Stimulated activated CD8-positive, alpha-beta memory T cell treated with anti-CD3 and anti-CD28 coated beads, Interleukin-15, amount 100 ng/mL, for 48 hours (primary cell): ENCODE results near the gene ACSS1.
A peak's percentile ranks its signal among the peaks of the same experiment; 100 is the strongest.

Source experiments
- DNase-seq, 2 donors: peaks; one replicate each; pipeline ENCODE4 v3.0.0-alpha.2; 2020; ENCODE audit warnings: low read depth in 2 of 2

The ACSS1 gene

DNA sequence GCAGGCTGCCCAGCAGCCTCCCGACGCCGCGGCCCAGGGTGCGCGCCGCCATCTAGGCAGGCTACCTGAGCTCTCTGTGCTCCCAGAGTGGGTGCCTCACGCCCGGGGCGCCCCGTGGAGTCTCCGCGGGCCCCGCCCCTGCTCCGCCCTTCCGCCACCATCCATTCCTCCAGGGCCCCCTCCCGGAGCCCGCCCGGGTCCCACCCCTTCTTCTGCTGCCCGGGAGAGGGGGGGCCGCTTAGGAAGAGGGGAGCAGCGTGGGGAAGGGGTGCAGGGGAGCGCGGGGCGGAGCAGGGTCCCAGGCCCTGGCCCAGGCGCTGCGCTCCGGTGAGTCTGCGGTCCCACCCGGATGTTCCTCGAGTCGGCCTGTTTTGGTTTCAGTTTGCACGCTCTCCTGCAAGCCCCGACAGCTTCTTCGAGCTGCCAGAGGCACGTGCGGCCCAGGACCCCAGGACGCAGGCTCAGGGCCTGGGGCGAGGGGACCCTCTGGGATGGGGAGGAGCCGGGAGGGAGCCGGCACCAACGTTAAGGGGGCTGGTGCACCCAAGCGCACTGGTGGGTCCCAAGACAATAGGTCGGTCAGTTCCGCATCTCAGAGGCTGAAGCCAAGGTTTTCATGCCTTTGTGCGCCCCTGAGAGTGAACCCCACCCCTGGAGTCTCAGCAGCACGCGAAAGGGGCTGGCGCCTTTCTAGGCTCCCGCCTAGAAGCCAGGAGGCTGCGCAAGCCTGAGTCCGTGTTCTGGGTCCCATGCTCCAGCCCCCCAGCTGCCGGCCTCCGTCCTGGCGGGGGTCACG, at the start of gene ACSS1:
ACSS1 (minus strand) TSS at position 89 of the 796 bp plus-strand sequence; CDS start at position 52, 37 bp downstream.
- peak; percentile 41 to 46 for DNase-seq

DNA sequence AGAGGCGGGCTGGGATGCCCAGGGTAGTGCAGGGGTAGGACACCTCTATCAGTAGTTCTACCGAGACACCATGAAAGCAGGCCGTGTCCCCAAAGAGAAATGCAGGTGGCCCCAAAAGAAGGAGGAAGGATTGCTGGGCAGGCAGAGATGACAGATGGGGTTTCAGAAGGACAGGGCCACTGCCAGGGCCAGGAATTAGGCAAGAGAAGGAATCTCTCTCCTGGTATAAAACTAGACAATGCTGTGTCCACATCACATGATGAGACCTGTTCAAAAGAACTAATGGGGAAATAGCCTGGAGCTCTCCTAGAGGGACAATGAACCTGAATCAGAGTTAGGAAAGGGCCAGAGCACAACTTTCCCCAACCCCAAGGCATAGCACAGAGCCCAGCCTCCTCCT, 45.6 kb upstream of the ACSS1 start:
- DNase-seq: no peak

DNA sequence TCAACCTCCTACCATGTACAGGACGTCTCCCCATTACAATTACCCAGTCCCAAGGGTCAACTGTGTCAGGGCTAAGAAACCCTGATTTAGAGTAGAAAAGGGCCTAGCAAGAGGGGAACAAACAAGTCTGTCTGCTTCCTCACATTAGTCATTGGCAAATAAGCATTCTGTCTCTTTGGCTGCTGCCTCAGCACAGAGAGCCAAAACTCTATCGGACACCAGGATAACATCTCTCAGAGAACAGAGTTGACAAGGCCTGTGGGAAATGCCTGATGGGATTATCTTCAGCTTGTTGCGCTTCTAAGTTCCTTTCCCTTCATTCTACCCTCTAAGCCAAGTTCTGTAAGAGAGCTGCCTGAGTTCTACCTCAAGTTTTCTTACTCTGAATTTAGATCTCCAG, 43.0 kb upstream of the ACSS1 start:
- no peak for DNase-seq

DNA sequence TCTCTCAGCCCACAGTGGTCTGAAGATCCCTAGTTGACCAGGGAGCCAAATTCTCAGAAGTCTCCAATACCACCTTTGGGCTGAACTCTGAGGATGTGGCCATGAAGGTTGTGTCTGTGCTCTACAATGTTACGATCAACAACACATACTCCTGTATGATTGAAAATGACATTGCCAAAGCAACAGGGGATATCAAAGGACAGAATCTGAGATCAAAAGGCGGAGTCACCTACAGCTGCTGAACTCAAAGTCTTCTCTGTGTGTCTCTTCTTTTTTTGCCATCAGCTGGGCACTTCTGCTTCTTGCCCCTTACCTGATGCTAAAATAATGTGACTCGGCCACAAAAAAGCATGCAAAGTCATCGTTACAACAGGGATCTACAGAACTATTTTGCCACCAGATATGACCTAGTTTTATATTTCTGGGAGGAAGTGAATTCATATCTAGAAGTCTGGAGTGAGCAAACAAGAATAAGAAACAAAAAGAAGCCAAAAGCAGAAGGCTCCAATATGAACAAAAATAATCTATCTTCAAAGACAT, 41.7 kb upstream of the ACSS1 start:
- no peak for DNase-seq

DNA sequence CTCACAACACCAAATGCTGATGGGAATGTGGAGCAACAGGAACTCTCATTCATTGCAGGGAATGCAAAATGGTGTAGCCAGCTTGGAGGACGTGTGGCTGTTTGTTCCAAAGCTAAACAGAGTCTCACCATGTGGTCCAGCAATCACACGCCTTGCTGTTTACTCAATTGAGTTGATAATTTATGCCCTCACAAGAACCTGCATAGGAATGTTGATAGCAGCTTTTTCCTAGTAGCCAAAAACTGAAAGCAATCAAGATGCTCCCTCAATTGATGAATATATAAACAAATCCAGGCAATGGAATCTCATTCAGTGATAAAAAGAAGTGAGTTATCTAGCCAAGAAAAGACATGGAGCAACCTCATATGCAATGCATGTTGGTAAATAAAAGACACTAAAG, 39.6 kb upstream of the ACSS1 start:
- no peak for DNase-seq

DNA sequence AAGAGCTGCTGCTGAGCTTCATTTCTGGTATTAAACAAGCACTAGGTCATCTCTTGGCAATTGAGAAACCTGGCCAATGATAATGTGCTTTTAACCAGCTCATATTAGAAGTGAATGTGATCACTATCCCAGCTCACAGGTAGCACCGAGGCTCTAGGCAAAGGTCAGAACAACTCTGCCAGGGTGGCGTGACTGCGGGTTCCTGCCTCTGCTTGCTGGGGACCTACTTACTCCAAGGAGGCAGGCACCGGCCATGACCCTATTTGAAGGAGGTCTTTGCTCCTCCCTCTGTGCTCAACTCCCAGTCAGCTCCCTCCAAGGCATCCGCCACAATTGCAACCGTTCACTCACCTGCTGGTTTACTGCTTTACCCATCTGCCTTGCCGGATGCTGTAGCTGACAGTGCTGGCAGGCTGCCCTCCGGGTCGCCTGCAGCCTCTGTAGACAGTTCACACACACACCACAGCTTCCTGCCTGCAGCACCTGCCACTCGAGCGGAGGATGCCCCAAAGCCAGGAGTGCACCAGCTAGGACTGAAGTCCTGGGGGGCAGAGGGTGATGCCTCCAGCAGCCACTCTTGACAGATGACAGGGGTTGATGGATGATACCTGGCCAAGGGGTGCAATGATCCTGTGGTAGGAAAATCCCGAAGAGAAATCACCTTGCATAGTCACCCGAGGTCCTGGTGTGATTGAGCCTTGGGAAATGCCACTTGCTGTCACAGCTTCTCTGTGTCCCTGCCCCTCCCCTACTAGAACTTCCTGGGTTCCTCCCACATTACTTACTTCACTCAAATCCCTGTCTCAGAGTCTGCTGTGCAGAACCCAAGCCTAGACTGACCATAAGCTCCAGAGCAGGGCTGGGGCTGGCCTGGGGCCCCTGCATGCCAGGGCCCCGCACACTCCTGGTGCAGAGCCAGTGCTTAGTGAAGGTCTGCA, 32.8 kb upstream of the ACSS1 start:
- DNase-seq: peak; percentile 41 to 42

DNA sequence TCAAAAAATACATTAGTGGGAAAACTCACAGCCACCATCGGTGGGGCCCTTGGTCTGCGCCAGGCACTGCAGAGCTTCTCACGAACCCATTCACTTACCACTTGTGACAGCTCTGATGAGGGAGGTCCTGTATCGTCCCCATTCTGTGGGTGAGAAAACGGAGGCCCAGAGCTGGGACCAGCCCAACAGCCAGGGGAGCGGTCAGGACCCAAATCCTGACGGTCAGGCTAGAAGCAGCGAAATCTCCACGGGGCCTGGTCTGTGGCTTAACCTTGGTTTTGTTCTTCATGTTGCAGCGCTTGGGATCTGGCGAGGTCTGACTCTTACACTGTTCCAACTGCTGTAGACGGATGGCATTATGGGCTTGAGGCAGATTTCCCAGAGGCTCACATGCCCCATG, 31.7 kb upstream of the ACSS1 start:
- no peak for DNase-seq

DNA sequence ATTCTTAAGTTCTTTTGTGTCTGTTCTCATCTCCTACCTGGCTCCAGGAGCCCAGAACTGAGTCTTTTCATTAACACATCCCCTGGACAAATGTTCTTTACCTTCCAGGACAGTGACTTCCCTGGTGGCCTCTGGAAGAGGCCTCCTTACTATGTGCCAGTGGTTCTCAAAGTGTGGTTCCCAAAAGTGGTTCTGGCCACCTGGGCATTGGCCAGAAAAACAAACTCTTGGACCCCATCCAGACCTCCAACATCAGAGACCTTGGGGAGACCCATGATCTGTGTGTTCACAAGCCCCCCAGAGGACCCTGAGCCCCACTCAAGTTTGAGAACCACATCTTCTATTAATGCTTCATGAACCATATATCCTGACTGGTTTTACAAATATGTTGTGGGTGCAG, 31.2 kb upstream of the ACSS1 start:
- no peak for DNase-seq

DNA sequence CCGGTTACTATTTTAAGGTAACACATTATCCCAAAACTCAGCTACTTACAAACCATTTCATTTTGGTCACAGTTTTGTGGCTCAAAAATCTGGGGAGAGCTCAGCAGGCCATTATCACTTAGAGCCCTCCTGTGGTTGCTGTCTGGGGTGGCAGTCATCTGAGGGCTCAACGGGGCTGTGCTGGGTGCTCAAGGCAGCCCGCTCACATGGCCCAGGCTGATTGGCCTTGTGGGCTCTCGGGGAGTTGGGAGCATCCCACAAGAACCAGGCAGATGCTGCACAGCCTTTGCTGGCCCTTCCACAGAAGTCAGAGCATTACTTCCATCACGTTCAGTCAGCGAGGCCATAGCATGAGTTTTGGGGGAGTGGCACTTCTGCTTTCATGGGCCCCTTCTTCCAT, 30.3 kb upstream of the ACSS1 start:
- DNase-seq: no peak

DNA sequence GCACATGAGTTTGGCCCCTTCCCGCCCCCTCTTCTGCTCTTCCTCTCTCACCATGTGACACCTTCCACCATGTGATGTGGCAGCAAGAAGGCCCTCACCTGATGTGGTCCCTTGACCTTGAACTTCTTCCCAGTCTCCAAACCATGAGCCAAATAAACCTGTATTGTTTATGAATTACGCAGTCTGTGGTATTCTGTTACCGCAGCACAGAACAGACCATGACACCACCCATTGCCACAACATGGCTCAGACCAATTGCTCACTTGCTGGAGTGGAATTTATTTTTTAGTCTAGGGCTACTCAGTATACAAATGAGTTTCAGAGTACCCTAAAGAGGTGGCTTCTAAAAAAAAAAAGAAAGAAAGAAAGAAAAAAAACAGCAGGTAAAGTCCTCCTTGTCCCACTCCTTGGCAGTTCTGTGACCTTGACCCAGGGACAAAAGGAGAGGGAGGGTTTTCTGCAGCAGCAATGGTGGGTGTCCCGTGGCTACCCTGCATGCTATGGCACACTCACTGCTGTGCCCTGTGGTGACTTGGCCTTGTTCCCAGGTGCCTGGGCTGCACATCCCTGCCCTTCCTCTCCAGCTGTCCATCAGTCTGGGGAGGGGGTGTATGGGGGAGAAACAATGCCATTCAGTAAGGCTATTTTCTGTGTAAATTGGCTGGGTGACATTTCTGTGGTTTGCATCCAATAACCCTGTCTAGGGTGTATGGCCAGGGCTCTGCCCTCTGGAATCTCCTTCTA, 29.4 kb upstream of the ACSS1 start:
- no peak for DNase-seq

DNA sequence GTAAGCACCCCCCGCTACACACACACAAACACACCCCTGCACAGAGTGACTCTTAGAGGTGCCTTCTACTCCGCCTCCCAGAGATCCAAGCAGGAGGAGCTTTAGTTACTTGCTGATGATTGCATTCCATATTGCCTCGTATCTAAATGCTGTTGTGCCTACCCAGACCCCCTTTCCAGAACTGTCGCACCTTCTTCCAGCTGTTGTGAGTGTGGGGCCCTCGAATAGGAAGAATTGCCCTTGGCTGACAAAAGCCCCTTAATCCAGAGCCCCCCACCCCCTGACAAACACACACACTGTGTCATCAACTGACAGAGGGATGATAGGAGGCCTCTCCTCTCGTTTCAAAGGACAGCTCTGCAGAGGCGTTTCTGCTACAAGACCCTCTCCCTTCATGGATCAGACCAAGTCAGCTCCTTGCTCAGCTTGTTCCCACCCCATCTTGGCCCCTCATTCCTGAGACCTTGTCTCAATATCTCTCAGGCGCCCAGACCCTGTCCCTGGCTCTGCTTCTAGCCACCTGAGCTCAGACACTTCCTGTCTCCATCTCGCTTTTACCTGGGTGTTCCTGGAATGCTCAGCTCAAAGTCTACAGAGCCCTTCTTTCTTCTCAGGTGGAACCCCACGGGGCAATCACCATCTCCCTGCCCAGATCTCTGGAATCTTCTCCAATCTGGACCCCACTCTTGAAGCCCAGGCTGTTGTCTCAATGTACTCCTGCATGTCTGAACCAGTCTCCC, 28.0 kb upstream of the ACSS1 start:
- no peak for DNase-seq

DNA sequence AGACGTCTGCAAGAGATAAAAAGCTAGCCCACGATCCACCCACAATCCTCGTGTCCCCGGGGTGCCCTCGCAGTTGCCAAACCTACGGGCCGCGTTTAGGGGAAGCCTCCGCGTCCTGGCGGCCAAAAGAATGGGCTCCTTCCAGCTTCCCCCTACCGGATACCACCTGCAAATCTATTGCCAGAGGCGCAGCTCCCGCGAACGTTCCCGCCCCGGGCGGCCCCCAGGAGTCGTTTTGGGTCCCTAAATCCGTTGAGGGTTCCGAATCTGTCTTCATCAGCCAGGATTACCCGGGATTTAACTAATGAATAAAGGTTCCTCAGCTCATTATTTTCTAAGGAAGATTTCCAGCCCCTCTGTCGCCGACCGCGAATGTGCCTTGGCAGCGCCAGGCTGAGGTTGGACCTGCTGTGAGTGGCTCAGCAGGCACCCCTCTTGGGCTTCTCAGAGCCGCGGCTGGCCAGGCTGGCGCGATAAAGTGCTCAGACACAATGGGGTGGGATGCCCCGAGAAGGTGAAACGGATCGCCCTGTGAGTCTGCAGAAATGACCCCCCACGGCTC, 26.8 kb upstream of the ACSS1 start:
- no peak for DNase-seq

DNA sequence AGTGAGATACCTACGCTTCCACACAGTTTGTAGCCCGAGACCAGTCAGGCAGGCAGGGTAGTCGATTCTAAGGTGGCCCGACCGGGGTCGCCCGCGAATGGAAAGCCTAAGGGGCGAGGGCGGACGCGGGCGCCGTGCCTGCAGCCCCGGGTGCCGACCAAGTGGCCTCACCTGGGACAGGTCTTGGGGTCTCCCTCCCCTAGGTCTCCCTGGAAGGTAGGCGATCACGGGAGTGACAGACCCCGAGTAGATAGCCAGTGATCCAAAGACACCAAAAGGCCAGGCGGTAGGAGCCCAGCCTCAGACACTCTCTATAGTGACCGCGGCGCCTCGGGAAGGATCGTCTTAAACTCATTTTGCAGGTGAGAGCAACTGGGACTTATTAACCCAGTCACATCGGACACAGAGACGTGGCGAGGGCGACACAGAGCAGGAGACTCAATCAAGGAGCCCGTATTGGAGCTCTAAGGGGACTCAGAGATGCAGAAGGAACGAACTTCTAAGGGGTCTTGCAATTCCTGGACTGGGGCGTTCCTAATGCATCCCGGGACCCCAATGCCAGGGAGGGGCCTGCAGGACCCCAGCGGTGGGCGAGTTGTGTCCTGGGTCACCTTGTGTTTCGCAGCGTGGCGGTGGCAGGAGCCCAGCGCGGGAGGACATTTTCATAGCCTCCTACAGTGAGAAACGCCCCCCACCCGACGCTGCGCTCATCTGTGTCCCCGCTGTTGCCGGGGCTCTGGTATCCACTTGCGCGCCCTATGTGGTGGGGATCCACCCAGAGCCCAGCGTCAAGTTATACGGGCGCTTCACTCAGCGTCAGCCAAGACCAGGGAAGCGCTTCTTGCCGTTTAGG, 26.1 kb upstream of the ACSS1 start:
- DNase-seq: no peak

DNA sequence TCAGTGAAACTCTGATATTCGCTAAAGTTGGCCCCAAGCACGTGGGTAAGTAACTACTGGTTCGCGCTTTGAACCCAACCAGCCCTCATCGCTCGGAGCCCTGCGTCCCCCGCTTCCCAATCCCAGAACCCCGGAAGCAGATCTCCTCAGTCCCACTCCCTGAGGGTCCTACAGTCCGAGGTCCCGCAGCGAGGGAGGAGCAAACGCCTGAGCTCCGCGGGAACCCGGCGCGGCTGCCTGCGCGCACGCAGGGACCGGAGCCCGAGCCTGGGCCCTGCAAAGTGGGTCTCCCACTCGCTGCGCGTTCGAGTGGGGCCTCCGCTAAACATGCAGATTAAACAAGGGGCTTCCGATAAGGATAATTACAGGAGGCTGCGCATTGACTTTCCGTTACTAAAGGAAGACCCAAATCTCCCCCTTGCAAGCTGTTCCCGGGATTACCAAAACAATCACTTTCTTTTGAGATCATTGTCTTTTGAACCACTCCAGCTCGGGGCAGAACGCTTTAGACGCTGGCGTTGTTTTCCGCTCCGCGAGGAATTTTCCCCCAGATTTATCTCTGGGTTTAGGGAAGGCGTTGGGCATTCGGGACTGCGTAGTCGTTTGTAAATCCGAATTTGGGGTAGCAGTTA, 25.3 kb upstream of the ACSS1 start:
- no peak for DNase-seq

DNA sequence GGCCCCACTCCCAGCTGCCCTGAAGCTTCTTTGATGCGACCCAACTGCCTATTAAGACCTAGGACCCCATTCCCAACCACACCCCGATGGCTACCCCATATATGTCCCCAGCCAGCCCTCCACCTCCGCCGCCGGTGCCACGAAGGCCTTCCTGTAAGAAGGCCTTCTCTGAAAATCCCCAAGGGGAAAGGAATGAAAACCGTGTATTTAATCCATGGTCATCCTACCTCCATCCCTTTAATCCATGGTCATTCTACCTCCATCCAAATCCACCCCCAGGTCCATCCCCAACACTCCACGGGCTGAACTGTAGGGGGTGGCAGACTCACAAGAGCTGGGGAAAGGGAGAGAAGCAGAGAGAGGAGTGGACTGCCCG, 24.5 kb upstream of the ACSS1 start:
- DNase-seq: no peak

DNA sequence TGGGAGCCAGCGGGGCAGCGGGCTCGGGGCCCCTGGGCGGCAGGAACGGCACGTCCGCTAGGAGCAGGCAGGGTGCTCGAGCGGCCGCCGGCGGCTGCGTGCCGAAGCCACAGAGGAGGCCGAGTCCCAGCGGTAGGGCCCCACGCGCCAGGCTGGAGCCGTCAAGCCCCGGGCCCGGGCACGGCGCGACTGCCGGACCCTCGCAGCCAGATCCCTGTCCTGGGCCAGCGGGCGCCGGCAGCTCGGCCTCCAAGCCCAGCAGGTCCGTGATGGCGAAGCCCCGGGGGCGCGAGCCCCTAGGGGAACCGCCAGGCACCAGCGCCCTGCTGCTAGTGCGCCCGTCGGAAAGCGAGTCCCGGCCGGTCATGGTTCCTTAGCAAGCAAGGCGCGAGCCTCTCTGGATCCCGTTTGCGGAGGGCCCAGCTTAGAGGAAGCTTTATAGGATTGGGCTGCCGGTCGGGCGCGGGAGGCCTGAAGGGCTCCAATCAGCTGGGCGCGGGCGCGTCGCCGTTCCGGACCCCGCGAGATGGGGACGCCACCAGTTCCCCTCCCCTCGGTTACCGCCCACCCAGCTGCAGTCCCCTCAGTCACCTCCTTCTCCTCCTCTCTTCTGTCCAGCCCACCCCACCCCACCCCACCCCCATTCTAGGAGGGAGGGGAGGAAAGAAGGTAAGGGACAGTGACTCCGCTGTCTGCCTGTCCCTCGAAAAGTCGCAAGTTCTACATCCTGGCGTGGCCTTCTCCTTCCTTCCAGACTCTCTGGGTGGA, 24.0 kb upstream of the ACSS1 start, which contains the start of gene VSX1:
VSX1 (minus strand) TSS at position 412 of the 768 bp plus-strand sequence; CDS start at position 367, 45 bp downstream.
- no peak for DNase-seq

DNA sequence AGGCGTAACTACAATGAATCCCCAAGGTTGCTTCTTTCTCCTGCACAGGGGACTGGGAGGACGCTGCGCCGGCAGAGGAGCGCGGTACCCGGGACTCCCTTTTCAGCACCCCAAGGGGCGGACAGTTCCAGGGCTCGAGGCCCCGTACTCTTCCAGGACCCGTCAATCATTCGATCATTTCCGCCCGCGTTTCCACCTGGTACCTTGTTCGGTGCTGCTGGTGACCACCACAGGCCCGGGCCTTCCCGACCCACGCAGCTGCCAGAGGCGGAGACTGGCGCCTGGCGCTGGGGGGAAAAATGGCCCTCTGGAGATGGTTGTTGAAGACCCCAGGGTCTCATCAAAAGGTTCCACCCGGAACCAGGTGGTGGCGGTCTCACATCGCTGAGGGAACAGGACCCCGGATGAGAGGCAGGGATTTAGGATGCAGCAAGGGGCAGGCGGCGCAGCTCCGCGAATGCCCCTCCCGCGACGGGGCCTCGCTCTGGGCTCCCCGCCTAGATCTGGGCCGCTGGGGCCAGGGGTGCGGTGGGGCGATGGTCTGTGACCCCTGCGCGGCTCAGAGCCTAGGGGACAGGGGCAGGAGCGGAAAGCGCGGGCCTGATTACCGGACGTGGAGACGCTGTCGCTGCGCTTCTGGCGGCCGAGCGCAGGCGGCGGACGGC, 23.3 kb upstream of the ACSS1 start:
- DNase-seq: no peak

DNA sequence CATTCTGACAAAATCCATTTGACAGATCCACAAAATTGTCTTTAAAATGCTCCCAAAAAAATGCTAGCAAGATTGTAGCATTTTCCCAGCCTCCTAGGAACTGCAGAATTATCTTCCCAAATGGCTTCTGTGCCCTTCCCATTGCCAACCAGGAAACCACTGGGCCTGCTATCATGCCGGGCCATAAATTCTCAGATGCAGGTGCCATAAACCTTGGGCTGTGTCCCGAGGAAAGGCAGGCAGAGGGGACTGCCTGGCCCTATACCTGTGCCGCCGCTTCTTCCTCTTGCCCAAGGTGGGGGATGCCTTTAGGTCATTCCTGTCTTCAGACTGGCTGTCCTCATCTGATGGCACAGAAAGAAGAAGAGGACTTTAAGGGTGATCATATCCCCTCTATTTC, 21.2 kb upstream of the ACSS1 start:
- no peak for DNase-seq
